Endothelial cell (in vitro differentiated cells): ENCODE data around the gene EPHA4. TPM values are rescaled to one million over a fixed set of nuclear protein-coding genes. Genes with fewer than 3 reads are reported as not detected.

ENCODE experiments used
- DNase-seq: peaks from one replicate; pipeline ENCODE4 v3.0.0; 2021; ENCODE audit warnings: low spot score
- H3K27ac Mint-ChIP-seq: one replicate; pipeline ENCODE4 v1.8.0; 2021; ENCODE audit warnings: mixed read lengths, inconsistent platforms; ENCODE audit not compliant: unreplicated experiment
- H3K27me3 Mint-ChIP-seq: one replicate; pipeline ENCODE4 v1.8.0; 2021; ENCODE audit warnings: mild to moderate bottlenecking, moderate library complexity, mixed read lengths, inconsistent platforms; ENCODE audit not compliant: unreplicated experiment
- H3K36me3 Mint-ChIP-seq: one replicate; pipeline ENCODE4 v1.8.0; 2021; ENCODE audit warnings: mild to moderate bottlenecking, low read depth, mixed read lengths, inconsistent platforms; ENCODE audit not compliant: unreplicated experiment
- H3K4me1 Mint-ChIP-seq: one replicate; pipeline ENCODE4 v1.8.0; 2021; ENCODE audit warnings: mild to moderate bottlenecking, mixed read lengths, inconsistent platforms; ENCODE audit not compliant: unreplicated experiment
- H3K4me3 Mint-ChIP-seq: one replicate; pipeline ENCODE4 v1.8.0; 2021; ENCODE audit warnings: mild to moderate bottlenecking, mixed read lengths, inconsistent platforms; ENCODE audit not compliant: unreplicated experiment
- H3K9me3 Mint-ChIP-seq: one replicate; pipeline ENCODE4 v1.8.0; 2021; ENCODE audit warnings: mixed read lengths, inconsistent platforms; ENCODE audit not compliant: unreplicated experiment
- CTCF ChIP-seq: fragments of 200-600 bp; sonication (generic); IDR thresholded peaks from one replicate; pipeline ENCODE4 v1.5.0; 2021; ENCODE audit warnings: antibody characterized with exemption; ENCODE audit not compliant: unreplicated experiment
- total RNA-seq: library from RNA; stranded (reverse); fragmentation: NEBNext Ultra II Directional; extraction: Animal tissue kit (Norgen Biotek cat#: 25700); gene quantifications from one replicate; pipeline ENCODE4 v1.2.1, GENCODE V29; 2021; ENCODE audit not compliant: unreplicated experiment

EPHA4 gene
- total RNA-seq, 1 donor from 2014 or later, result 62.0 TPM

GRCh38 chr2:221567231-221567760 is 4.8 kb downstream of the EPHA4 start:
- no peak overlapping the region for H3K4me3 Mint-ChIP-seq
- H3K27ac Mint-ChIP-seq, result no peak overlapping the region
- no peak for TF ChIP-seq CTCF
- H3K9me3 Mint-ChIP-seq, result no peaks in the 10 kb centered on the region
- peaks cover 19% of the 10 kb centered on the region for H3K36me3 Mint-ChIP-seq
- no peak for DNase-seq
- H3K27me3 Mint-ChIP-seq, result peaks cover 5% of the 10 kb centered on the region
- peaks cover 24% of the 10 kb centered on the region for H3K4me1 Mint-ChIP-seq

- no peak for DNase-seq
- H3K27ac Mint-ChIP-seq, result no peak overlapping the region
- TF ChIP-seq CTCF, result no peak
- no peak overlapping the region for H3K4me3 Mint-ChIP-seq
- peaks cover 14% of the 10 kb centered on the region for H3K36me3 Mint-ChIP-seq
- H3K9me3 Mint-ChIP-seq, result no peaks in the 10 kb centered on the region
- H3K4me1 Mint-ChIP-seq, result peaks cover 17% of the 10 kb centered on the region
- H3K27me3 Mint-ChIP-seq, result no peaks in the 10 kb centered on the region
Observed at GRCh38 chr2:221563270-221563985, 8.7 kb downstream of the EPHA4 start.

DNA sequence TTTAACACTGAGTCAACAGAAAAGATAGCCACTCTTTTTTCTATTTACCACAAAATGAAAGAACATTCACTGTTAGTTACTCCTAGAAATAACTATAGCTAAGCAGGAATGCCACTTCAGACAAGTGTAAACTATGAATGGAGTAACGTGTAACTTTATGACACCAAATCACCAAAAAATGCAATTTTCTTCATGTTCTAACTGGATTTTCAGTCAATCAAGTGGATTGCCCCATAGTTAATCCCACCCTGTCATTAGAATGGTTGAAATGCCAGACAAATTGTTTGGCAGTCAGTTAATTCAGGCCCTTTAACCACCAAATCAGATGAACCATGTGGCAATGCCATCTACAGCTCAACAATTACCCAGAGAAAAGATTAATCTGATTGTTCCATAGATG is 9.9 kb downstream of the EPHA4 start:
- Mint-ChIP-seq H3K4me1 (peaks cover 15% of the 10 kb centered on the region), H3K27ac (no peak overlapping the region), H3K4me3 (no peak overlapping the region), H3K9me3 (no peaks in the 10 kb centered on the region), H3K36me3 (peaks cover 14% of the 10 kb centered on the region), H3K27me3 (no peaks in the 10 kb centered on the region)
- no peak for TF ChIP-seq CTCF
- no peak for DNase-seq

DNA sequence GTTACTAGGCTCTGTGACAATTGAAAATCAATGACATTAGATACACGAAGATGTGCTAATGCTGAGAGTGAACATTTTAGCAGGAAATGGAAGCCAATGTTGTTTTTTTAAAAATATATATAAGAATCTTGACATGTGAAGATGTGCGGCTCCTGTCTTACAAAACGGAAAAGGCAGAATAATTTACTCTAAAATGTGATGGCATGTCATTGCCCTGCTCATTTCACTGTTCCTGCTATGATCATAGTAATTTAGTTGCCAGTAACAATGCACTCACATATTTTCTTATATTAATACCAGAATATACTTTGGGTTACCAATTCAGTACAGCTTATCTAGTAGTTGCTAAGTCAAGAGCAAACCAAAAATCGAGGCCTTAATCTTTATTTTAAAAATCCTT is 10.3 kb downstream of the EPHA4 start:
- no peak for TF ChIP-seq CTCF
- Mint-ChIP-seq H3K36me3 (peaks cover 14% of the 10 kb centered on the region), H3K27ac (no peak overlapping the region), H3K4me1 (peaks cover 15% of the 10 kb centered on the region), H3K27me3 (no peaks in the 10 kb centered on the region), H3K4me3 (no peak overlapping the region), H3K9me3 (no peaks in the 10 kb centered on the region)
- DNase-seq, result no peak

DNA sequence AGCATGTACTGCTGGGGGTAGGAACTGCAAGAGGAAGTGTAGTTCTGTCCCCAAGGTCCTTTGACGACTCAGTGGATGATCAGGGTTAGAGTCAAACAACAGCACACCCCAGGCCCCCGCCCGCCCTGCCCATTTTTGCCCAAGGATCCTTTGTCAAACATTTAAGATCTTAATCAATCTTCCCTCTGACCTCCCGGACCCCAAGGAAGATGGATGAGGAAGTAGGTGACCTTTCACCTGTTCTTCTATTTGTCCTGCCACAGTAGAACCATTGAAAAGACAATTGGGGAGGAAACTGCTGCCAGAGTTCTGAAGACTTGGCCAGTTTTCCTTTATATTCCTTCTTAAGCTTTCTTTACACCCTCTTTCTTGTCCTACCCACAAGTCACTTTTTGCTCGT is 12.1 kb downstream of the EPHA4 start:
- DNase-seq, result no peak
- H3K4me1 Mint-ChIP-seq, result peaks cover 19% of the 10 kb centered on the region
- no peak overlapping the region for H3K27ac Mint-ChIP-seq
- H3K9me3 Mint-ChIP-seq, result no peaks in the 10 kb centered on the region
- H3K27me3 Mint-ChIP-seq, result no peaks in the 10 kb centered on the region
- no peak overlapping the region for H3K4me3 Mint-ChIP-seq
- peaks cover 14% of the 10 kb centered on the region for H3K36me3 Mint-ChIP-seq
- no peak for TF ChIP-seq CTCF
